HEK293 (cell line): ENCODE measurements around the gene PLS3.
A peak's percentile ranks its signal among the peaks of the same experiment; 100 is the strongest.

Experiments used
- CTCF ChIA-PET: fragments of 350-600 bp; formaldehyde crosslinking; extraction: SDS; loops from one replicate; lab custom pipeline; 2021; ENCODE audit warnings: antibody characterized with exemption; lab: Yijun Ruan, JAX
- POLR2A ChIA-PET: fragments of 300-600 bp; formaldehyde crosslinking; extraction: SDS; loops from one replicate; lab custom pipeline; 2020; ENCODE audit warnings: antibody characterized with exemption, inconsistent platforms; lab: Yijun Ruan, JAX
- H3K27ac ChIP-seq: fragments of 200-500 bp; sonication (Bioruptor generic); 2 replicates; pipeline ENCODE4 v1.5.1; 2014; ENCODE audit warnings: low read depth, low read length, control low read depth, inconsistent platforms; ENCODE audit errors: extremely low read depth
- H3K36me3 ChIP-seq, 2 experiments: fragments of 200-500 bp in 1 of 2; sonication (Bioruptor generic) in 1 of 2; 1 replicate in 1 of 2; 2 replicates in 1 of 2; pipeline ENCODE4 v1.5.1; 2014 to 2017; ENCODE audit warnings: inconsistent platforms in 2 of 2, low read length in 2 of 2; ENCODE audit not compliant: control insufficient read depth in 2 of 2, insufficient read depth in 1 of 2
- H3K4me1 ChIP-seq: fragments of 200-500 bp; sonication (Bioruptor generic); 2 replicates; pipeline ENCODE4 v1.5.1; 2014; ENCODE audit warnings: mild to moderate bottlenecking, low read length, inconsistent platforms; ENCODE audit not compliant: control insufficient read depth, insufficient read depth
- H3K4me3 ChIP-seq: 2 replicates; pipeline ENCODE4 v1.5.1; 2011; ENCODE audit warnings: low read depth, mild to moderate bottlenecking, control low read depth, low read length, moderate library complexity
- H3K9me3 ChIP-seq: fragments of 200-500 bp; sonication (Bioruptor generic); 2 replicates; pipeline ENCODE4 v1.5.1; 2014; ENCODE audit warnings: low read depth, low read length, inconsistent platforms; ENCODE audit not compliant: control insufficient read depth, insufficient read depth
- MZF1 ChIP-seq: fragments of 450-650 bp; formaldehyde crosslinking; IDR thresholded peaks from 2 replicates; pipeline ENCODE4 v1.5.1; 2017; ENCODE audit warnings: missing biosample characterization, missing genetic modification characterization, borderline replicate concordance
- PRDM10 ChIP-seq: fragments of 450-650 bp; formaldehyde crosslinking; IDR thresholded peaks from 2 replicates; pipeline ENCODE4 v1.5.1; 2016; ENCODE audit warnings: missing biosample characterization, missing genetic modification characterization
- PRDM6 ChIP-seq: fragments of 450-650 bp; formaldehyde crosslinking; IDR thresholded peaks from 2 replicates; pipeline ENCODE4 v1.5.1; 2017; ENCODE audit warnings: missing biosample characterization, missing genetic modification characterization
- TSHZ1 ChIP-seq: fragments of 450-650 bp; formaldehyde crosslinking; IDR thresholded peaks from 2 replicates; pipeline ENCODE4 v1.5.1; 2016; ENCODE audit warnings: missing biosample characterization, missing genetic modification characterization, borderline replicate concordance
- ZNF114 ChIP-seq: fragments of 450-650 bp; formaldehyde crosslinking; IDR thresholded peaks from 2 replicates; pipeline ENCODE4 v1.5.0; 2017; ENCODE audit warnings: missing biosample characterization, missing genetic modification characterization
- ZNF121 ChIP-seq: fragments of 450-650 bp; formaldehyde crosslinking; IDR thresholded peaks from 2 replicates; pipeline ENCODE4 v1.5.1; 2016; ENCODE audit warnings: missing biosample characterization, missing genetic modification characterization
- ZNF148 ChIP-seq: fragments of 450-650 bp; formaldehyde crosslinking; IDR thresholded peaks from 2 replicates; pipeline ENCODE4 v1.5.0; 2017; ENCODE audit warnings: missing biosample characterization, missing genetic modification characterization, borderline replicate concordance
- ZNF155 ChIP-seq: fragments of 450-650 bp; formaldehyde crosslinking; IDR thresholded peaks from 2 replicates; pipeline ENCODE4 v1.5.1; 2016; ENCODE audit warnings: missing biosample characterization, missing genetic modification characterization
- ZNF292 ChIP-seq: fragments of 450-650 bp; formaldehyde crosslinking; IDR thresholded peaks from 2 replicates; pipeline ENCODE4 v1.5.1; 2016; ENCODE audit warnings: low read depth, missing biosample characterization, missing genetic modification characterization, borderline replicate concordance
- ZNF473 ChIP-seq: fragments of 450-650 bp; formaldehyde crosslinking; IDR thresholded peaks from 2 replicates; pipeline ENCODE4 v1.5.1; 2017; ENCODE audit warnings: missing biosample characterization, missing genetic modification characterization
- ZNF544 ChIP-seq: fragments of 450-650 bp; formaldehyde crosslinking; IDR thresholded peaks from 2 replicates; pipeline ENCODE4 v1.5.0; 2017; ENCODE audit warnings: missing biosample characterization, missing genetic modification characterization
- ZNF580 ChIP-seq: fragments of 450-650 bp; formaldehyde crosslinking; IDR thresholded peaks from 2 replicates; pipeline ENCODE4 v1.5.1; 2016; ENCODE audit warnings: missing biosample characterization, missing genetic modification characterization
- ZNF585B ChIP-seq: fragments of 450-650 bp; formaldehyde crosslinking; IDR thresholded peaks from 2 replicates; pipeline ENCODE4 v1.5.1; 2016; ENCODE audit warnings: missing biosample characterization, missing genetic modification characterization
- ZNF658 ChIP-seq: fragments of 450-650 bp; formaldehyde crosslinking; IDR thresholded peaks from 2 replicates; pipeline ENCODE4; 2016; ENCODE audit warnings: missing biosample characterization, missing genetic modification characterization
- ZNF76 ChIP-seq: fragments of 450-650 bp; formaldehyde crosslinking; IDR thresholded peaks from 2 replicates; pipeline ENCODE4; 2016; ENCODE audit warnings: low read depth, missing biosample characterization, missing genetic modification characterization, borderline replicate concordance
- ZNF830 ChIP-seq: fragments of 450-650 bp; IDR thresholded peaks from 2 replicates; pipeline ENCODE4 v1.5.0; 2018; ENCODE audit warnings: missing biosample characterization, missing genetic modification characterization, low read depth, mild to moderate bottlenecking, moderate library complexity

The PLS3 gene

GRCh38 chrX:115525486-115525885 lies 35.5 kb upstream of the PLS3 start:
- ChIA-PET CTCF (no interaction called here), POLR2A (no interaction called here)
- Histone ChIP-seq H3K9me3 (no peaks in the 10 kb centered on the region), H3K4me1 (no peaks in the 10 kb centered on the region), H3K27ac (no peak overlapping the region), H3K36me3 (no peaks in the 10 kb centered on the region), H3K4me3 (no peak overlapping the region)
- TF ChIP-seq PRDM6 (tag by site-specific recombination) (peak; percentile 58), ZNF830 (tag by site-specific recombination) (no peak), ZNF585B (no peak), PRDM10 (peak; percentile 27; the same call in 1 of the 2 replicates), ZNF155 (tag by site-specific recombination) (no peak)

GRCh38 chrX:115531818-115532403 lies 29.1 kb upstream of the PLS3 start:
- H3K36me3 ChIP-seq = no peaks in the 10 kb centered on the region
- H3K27ac ChIP-seq = no peak overlapping the region
- no peak overlapping the region for H3K4me3 ChIP-seq
- H3K4me1 ChIP-seq = no peaks in the 10 kb centered on the region
- ChIA-PET POLR2A (no interaction called here), CTCF (no interaction called here)
- no peaks in the 10 kb centered on the region for H3K9me3 ChIP-seq
- TF ChIP-seq PRDM6 (tag by site-specific recombination) (no peak), ZNF580 (no peak), TSHZ1 (tag by site-specific recombination) (no peak), ZNF292 (no peak), ZNF473 (tag by site-specific recombination) (no peak), ZNF121 (tag by site-specific recombination) (no peak), ZNF658 (no peak), ZNF114 (tag by site-specific recombination) (no peak), MZF1 (tag by site-specific recombination) (no peak), ZNF76 (tag by site-specific recombination) (no peak), ZNF544 (tag by site-specific recombination) (no peak), ZNF148 (tag by site-specific recombination) (no peak)
